ENCODE results near the gene TMTC1. TPM values are rescaled to one million over a fixed set of nuclear protein-coding genes. Genes with fewer than 3 reads are reported as not detected.

TMTC1 gene
- total and polyA plus RNA-seq, 9 of the 15 experiments (the other 6 are each of a cell fraction or from before 2014, with no cell fraction given): under 0.01 to 0.18 (median 0.06) TPM; not detected in 2

GRCh38 chr12:29616664-29617406 lies 166.9 kb downstream of the TMTC1 start (continued):
- TF ChIP-seq, protein P1, sequence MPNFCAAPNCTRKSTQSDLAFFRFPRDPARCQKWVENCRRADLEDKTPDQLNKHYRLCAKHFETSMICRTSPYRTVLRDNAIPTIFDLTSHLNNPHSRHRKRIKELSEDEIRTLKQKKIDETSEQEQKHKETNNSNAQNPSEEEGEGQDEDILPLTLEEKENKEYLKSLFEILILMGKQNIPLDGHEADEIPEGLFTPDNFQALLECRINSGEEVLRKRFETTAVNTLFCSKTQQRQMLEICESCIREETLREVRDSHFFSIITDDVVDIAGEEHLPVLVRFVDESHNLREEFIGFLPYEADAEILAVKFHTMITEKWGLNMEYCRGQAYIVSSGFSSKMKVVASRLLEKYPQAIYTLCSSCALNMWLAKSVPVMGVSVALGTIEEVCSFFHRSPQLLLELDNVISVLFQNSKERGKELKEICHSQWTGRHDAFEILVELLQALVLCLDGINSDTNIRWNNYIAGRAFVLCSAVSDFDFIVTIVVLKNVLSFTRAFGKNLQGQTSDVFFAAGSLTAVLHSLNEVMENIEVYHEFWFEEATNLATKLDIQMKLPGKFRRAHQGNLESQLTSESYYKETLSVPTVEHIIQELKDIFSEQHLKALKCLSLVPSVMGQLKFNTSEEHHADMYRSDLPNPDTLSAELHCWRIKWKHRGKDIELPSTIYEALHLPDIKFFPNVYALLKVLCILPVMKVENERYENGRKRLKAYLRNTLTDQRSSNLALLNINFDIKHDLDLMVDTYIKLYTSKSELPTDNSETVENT (CRISPR knock-in tag; IDR thresholded peaks at IDR 0.05): no peak
- no peak for TF ChIP-seq RB1 (IDR thresholded peaks at IDR 0.05; ENCODE audit: low read depth)
- no peak for TF ChIP-seq PKNOX1 (IDR thresholded peaks at IDR 0.05)
- no peak for TF ChIP-seq KAT7 (CRISPR knock-in tag; IDR thresholded peaks at IDR 0.05; ENCODE audit: borderline replicate concordance)
- no peak for TF ChIP-seq PYGO2 (tag; IDR thresholded peaks at IDR 0.05)
- TF ChIP-seq POLR3A (IDR thresholded peaks at IDR 0.05; ENCODE audit: borderline replicate concordance, extremely low read depth, insufficient read depth, insufficient read length): no peak
- no peak for TF ChIP-seq EZH2 (IDR thresholded peaks at IDR 0.05; ENCODE audit: borderline replicate concordance, low read depth, low read length)
- no peak for TF ChIP-seq E2F6 (IDR thresholded peaks at IDR 0.05; ENCODE audit: borderline replicate concordance in 1 of 2, extremely low read depth in 1 of 2, insufficient read depth in 1 of 2, insufficient read length in 1 of 2, low read depth in 1 of 2, low read length in 1 of 2, poor library complexity in 1 of 2, severe bottlenecking in 1 of 2)

Measured in K562 (cell line).